ENCODE data around the gene NRXN2. TPM values are rescaled to one million over a fixed set of nuclear protein-coding genes. Genes with fewer than 3 reads are reported as not detected.

The NRXN2 gene
- total RNA-seq, 1 experiment from 2014 or later: 0.14 TPM

DNA sequence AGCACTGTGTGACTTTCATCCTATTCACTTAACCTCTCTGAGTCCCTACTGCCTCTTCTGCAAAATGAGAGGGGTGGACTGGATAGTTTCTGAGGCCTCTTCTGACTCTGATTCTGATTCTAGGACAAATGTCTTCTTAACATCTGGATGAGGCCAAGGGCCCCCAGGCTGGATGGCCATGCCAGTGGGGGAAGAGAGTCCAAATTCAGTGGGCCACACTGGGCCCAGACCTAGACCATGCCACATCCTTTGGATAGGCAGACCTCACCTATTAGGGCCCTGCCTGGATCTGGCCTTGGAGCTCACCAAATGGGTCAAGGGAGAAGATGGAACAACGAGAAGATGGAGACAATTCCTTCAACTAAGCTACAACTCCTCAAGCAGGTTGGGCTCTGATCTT lies 24.6 kb downstream of the NRXN2 start:
- no peak for DNase-seq (ENCODE audit: low spot score)

DNA sequence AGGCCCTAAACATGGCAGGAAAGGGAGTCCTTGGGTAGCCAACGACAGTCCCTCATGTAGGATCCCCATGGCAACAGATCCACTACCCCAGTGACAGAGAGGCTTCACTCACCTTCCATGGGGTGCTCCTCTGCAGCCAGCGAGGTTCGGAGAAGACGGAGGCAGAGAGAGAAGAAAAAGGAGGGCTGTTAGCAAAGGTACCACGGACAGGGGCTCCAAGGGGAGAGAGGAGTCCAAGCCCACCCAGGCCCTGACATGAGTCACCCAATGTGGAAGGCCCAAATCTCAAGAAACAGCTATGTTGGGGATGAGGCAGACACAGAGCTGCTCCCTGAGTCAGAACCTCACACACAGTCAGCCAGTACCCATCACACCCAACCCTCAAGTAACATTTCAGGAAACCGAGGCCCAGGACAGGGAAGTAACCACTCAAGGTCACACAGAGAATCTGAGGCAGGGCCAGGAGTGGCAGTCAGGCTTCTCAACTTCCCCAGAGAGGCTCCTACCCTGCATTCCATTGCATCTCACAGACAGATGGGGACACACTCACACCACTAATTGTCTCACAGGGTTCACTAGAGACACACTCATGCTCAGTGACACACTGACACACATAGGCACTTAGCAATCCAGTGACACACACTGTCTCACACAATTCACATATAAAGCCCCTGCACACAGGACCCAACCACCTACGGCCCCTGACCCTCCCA lies 25.2 kb downstream of the NRXN2 start:
- no peak for DNase-seq (ENCODE audit: low spot score)

DNA sequence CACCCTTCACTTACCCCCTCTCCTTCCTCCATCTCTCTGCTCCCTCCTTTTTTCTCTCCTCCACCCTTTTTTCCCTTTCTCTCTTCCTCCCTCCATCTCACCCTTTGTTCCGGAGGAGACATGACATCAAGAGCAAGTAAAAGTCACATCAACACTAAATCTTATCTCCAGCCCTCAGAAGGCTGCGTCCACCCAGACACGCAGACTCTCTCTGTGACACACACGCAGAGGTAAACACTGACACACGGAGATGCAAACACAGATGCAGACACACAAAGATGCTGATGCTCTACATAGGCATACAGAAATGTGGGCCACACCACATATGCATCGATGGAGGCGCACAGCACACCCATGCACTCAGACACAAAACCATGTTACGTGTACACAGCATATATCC lies 27.0 kb downstream of the NRXN2 start:
- no peak for DNase-seq (ENCODE audit: low spot score)

DNA sequence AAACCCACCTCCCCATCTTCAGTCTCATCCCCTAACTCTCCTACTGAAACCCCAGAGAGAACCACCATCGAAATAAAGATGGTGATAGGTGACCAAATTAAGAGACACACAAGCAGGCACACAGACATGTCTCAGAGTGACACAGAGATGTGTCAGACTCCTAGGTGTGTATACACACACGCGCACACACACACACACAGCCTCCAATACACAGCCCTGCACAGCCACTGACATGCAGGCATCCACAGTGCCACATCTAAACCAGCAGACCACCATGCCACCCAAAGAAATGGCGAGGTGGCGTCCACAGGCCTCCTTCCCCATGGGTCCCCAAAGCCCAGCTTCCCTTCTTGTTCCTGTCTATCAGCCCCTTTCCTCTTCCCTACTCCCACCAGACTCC lies 27.4 kb downstream of the NRXN2 start:
- DNase-seq (ENCODE audit: low spot score): no peak

GRCh38 chr11:64694821-64695365 lies 28.1 kb downstream of the NRXN2 start:
- DNase-seq (ENCODE audit: low spot score): no peak

DNA sequence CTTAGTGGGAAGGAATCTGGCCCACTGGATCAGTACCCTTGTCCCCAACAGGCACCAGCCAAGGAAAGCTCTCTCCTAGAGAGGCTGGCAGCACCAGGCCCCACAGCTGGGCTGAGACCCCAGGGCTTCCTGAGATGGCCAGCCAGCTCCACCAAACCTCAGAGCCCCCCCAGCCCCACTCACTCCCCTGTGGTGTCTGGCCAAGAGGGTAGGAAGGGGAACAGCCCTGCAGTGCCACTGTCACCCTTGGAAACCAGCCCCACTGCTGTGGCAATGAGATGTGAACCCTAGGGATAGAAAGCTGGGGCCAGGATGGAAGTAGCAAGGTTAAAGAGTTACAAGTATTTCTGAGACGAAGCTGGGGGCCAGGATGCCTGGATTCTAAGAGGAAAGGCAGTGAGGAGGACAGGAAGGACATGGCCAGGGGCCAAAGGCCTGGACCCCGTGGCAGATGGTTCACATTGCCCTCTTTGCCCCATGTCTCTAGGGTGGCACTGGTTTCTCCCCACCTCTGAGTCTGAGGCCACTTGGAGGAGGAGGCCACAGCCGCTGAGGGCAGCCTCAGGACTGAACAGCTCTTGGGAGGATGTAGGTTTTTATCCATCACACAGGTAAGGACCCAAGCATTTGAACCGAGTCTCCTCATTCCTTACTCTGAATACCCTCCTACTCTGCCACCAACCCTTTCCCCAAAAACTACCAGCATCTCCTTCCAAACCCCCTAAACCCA lies 28.8 kb downstream of the NRXN2 start:
- no peak for DNase-seq (ENCODE audit: low spot score)

DNA sequence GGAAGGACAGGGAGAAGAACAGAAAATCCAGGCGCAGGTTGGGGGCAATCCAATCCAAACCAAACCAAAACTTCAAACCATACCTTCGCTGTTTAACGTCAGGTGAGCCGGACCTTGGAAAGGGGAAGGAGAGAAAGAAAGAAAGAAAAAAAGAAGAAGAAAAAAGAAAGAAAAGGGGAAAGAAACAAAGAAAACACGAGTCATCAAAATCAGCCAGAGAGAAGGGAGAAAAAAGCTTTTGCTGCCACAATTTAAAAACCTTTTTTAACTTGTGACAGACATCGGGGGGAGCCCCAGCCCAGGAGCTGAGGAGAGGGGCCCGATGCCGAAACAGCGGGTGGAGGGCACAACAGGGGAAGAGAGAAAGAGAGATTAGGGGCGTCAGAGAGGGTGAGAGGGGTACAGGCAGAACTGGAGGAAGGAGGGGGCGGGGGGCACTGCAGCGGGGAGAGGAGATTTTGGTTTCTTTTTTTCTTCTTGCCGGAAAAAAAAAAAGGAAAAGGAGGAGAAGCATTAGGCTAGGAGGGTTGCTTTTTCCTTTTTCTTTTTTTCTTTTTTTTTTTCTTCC lies 30.1 kb downstream of the NRXN2 start:
- DNase-seq (ENCODE audit: low spot score): no peak

GRCh38 chr11:64691543-64691942 lies 31.5 kb downstream of the NRXN2 start:
- no peak for DNase-seq (ENCODE audit: low spot score)

DNA sequence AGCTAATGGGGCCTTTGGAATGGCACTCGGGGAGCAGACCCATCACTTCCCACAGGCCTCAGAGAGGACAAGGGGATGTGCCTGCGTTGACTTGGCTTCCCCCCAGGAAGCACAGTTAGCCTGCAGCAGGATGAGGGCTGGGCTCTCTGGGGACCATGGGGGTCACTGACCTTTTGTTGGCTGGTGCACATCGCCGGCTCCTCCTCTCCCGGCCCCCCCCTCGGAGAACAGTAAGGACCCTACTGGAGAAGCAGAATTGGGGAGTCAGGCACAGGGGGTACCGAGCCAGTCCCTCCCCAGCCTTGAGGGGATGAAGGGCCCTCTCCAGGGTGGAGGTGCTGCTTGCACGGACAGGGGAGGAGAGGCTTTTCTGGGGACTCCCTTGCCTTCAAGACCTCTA lies 32.8 kb downstream of the NRXN2 start:
- DNase-seq (ENCODE audit: low spot score): no peak

GRCh38 chr11:64688534-64688982 lies 34.4 kb downstream of the NRXN2 start:
- peak; percentile 75 for DNase-seq (ENCODE audit: low spot score)

DNA sequence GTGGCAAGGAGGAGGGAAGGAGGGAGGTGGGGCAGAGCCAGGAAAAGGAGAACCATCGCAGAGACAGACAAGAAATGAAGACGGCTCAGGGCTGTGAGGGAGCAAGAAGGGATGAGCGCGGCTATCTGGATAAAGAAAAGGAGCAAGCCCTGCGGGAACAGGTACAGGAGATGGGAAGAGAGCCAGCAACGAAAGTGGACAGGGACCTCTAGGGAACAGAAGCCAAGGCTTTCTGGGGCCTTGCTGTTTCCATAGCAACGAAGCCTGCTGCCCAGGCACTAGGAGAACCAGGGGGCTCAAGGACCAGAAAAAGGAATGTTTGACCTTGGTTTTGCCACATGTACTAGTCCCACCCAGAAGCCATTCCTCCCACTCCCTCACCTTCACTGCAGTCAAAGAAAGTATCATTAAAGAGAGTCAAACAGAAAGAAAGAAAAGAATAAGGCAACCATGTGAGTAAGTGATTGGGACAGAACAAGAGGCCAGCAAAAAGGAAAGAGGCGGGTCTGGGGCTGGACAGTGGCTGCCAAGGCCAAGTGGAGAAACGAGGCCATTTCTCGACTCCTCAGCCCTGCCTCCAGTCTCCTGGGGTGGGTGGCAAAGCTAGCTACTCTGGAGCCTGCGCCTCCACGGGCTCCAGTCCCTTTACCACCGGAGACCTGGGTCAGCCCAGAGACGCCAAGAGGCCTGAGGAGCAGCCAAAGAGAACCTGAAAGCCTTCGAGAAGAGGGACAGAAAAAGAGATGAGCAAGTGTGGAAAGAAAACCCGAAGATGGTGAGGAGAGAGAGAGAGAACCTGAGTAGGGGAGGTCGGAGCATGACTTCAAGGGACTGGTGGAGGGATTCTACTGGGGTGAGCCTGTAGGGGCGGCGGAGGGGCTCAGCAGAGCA lies 35.1 kb downstream of the NRXN2 start:
- no peak for DNase-seq (ENCODE audit: low spot score)

DNA sequence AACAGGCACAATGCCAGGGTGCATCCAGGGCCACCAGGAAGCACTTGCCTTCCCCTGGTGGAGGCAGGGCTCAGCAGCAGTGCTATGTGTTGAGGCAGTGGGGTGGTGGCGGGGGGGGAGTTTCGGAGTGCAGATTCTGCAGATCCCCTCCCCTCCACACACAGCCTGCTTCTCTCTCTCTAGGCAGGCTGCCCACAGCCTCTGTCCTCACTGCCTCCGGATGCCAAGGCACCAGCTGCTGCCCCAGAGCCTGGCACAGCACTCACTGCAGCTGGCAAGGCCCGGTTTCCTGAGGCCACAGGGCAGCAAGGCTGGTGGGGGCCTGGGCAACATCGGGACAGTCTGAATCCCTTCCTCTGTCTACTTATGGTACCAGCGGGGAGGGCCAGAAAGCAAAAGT lies 35.8 kb downstream of the NRXN2 start:
- no peak for DNase-seq (ENCODE audit: low spot score)

DNA sequence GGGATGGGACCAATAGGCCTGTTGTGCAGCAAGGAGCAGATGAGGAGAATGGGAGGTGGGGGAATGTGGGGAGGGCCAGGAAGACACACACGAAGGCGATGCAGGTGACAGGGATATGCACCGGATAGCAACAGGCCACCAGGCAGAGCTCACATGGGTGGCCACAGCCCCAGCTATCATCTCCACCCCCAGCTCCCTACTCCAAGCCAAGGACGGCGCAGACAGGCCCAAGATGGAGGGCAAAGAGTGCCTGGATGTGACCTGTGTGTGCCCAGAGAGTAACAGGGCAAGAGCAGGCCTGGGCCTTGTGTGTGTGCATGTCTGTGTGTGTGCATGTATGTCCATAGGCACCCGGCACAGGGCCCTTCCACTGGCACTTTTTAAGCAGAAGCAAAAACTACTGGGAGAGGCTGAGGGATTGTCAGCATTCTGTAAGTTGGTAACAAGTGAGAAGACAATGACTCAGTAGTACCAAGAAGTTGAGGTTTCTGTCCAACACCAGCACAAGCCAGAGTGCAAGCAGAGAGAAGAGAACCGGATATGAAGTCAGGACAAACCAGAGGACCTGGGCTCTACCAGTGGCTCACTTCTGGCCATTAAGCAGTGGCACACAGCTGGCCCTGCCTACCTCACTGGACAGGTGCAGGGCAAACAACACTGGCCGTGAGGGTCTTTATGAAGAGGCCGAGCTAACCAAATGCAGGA lies 36.4 kb downstream of the NRXN2 start:
- DNase-seq (ENCODE audit: low spot score): no peak

DNA sequence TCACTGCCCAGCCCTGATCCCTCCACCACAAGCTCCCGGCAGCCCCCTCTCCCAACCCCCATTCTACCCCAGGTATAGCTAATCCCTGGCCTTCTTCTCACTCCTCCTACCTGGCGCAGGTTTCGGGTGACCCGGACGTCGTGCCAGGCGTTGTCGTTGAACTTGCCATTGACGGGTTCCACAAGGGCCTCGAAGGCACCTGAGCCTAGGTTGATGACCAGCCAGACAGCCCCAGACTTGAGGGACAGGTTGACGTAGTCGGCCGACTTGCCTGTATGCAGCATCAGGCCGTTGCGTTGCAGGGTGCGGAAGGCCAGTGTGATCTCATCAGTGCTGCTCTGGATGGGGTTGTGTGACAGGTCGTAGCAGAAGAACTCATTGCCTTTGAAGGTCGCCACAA lies 37.5 kb downstream of the NRXN2 start:
- no peak for DNase-seq (ENCODE audit: low spot score)

DNA sequence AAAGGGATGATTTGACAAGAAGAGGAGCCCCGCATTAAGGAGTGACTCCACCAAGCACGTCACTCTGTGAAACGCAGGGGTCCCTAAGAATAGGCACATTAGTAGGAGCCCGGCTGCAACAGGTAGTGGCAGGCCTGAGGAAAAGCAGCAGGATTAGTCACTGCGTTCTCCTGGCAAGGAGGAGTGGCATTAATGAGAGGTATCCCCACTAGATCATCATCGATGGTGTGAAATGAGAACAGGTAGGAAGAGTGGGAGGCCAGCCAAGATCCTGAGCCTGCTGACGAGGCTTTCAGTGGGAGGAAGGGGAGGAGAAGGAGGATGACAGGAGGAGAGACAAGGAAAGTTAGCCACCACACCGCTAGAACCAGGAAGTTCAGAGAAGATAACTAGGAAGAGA lies 38.6 kb downstream of the NRXN2 start:
- DNase-seq (ENCODE audit: low spot score): no peak

DNA sequence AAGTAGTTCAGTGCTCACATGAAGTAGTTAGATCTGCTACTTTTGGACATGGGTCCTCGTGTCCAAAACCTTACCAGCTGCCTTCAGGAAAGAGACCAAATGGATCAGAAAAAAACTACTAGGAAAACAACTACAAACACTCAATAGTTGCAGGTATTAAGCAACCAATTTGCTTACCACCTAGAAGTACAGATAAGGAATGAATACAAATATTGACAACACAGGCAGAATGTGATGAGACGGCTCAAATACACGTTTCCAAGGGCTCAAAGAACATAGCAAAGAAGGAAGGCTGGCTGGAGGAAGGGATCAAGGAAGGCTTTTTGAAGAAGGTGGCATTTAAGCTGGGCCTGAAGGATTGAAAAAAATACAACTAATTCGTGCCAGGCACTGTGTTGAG lies 41.8 kb downstream of the NRXN2 start:
- no peak for DNase-seq (ENCODE audit: low spot score)

DNA sequence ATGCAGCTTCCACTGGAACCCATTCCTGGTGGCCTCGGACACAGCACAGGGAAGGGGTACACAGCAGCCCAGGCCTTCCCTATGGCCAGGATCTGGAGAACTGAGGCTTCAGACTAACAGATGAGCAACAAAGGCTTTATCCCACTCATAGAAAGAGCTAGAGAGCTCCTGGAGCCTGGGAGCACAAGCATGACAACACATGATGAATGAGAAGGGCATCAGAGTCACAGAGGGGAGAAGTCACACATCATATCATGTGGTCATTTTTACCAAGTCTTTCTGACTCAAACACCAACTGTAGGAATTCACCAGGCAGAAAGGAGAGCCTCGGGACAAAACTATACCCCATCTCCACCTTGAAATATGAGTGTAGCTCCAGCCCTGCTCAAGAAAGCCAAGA lies 43.2 kb downstream of the NRXN2 start:
- no peak for DNase-seq (ENCODE audit: low spot score)

- DNase-seq (ENCODE audit: low spot score): no peak
Measured at GRCh38 chr11:64677441-64678023, 45.5 kb downstream of the NRXN2 start.

DNA sequence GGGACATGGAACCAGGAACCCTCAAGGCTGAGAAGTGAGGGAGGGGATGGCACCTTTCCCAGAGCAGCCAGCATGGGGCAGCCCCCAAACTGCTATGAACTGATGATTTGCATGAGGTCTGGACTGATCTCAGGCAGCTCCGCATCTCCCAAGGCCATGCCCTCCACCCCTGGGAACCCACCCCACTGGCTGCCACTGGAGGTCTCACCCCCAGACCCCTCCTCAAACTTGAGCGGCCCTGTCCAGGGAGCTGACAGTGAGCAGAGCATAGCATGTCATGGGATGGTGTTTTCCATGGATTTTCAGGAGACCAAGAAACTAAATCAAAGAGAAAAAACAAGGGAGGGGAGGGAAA lies 46.8 kb downstream of the NRXN2 start:
- no peak for DNase-seq (ENCODE audit: low spot score)

DNA sequence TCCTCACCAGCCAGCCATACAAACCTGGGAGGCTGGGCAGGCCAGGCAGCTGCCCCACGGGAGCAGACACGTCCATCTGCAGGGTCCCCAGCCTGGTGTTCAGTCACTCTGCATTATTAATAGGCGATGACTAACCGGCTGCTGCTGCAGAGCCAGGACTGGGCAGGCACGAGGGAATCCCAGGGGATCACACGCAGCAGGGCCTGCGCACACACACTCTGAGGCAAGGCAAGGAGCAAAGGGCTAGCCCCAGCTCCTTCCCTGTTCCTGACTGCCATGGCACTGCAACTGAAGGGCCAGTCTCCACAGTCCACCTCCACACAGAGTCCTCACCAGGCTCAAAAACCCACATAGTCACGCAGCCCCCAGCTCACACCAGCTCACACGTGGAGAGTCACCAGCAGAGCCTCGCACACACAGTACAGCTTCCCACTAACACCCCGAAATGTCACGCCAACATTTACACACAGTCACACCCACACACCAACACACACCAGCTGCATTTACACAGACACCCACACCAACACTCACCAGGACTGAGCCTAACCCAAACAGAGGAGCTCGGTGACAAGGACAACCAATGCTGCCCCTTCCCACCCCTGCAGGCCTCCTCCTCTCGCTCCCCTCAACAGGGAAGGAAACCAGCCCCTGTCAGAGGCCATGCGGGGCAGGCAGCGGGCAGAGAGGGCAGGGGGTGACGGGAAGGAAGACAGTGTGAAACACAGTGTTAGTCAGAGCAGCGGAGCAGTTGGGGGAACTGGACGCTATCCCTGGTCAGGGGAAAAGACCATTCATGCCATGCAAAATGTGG lies 47.3 kb downstream of the NRXN2 start:
- DNase-seq (ENCODE audit: low spot score): peak; percentile 76

Data from A172 (cell line).